LNCaP clone FGC (cell line): Measurements from ENCODE around the gene ZG16.
"Not testable (repeated sequence)": the region's sequence is repeated elsewhere in the genome, so short reads cannot be mapped to it uniquely, and the experiment has no call there.

Experiments
- DNase-seq: peaks from one replicate; pipeline ENCODE4 v3.0.0-alpha.2; 2011; ENCODE audit warnings: low read depth
- H3K4me3 ChIP-seq: 2 replicates; pipeline ENCODE4 v1.5.1; 2011; ENCODE audit warnings: mild to moderate bottlenecking, low read depth, low read length, control low read depth
- CTCF ChIP-seq: IDR thresholded peaks from 2 replicates; pipeline ENCODE4 v1.5.1; 2012; ENCODE audit warnings: mild to moderate bottlenecking; ENCODE audit not compliant: control insufficient read depth, insufficient read depth; ENCODE audit errors: extremely low read depth

ZG16 gene

GRCh38 chr16:29744541-29745101 lies 33.4 kb upstream of the ZG16 start:
- TF ChIP-seq CTCF, result no peak
- no peak overlapping the region for H3K4me3 ChIP-seq
- DNase-seq, result no peak

GRCh38 chr16:29745121-29745852 lies 32.8 kb upstream of the ZG16 start:
- no peak overlapping the region for H3K4me3 ChIP-seq
- TF ChIP-seq CTCF, result no peak
- DNase-seq, result no peak

DNA sequence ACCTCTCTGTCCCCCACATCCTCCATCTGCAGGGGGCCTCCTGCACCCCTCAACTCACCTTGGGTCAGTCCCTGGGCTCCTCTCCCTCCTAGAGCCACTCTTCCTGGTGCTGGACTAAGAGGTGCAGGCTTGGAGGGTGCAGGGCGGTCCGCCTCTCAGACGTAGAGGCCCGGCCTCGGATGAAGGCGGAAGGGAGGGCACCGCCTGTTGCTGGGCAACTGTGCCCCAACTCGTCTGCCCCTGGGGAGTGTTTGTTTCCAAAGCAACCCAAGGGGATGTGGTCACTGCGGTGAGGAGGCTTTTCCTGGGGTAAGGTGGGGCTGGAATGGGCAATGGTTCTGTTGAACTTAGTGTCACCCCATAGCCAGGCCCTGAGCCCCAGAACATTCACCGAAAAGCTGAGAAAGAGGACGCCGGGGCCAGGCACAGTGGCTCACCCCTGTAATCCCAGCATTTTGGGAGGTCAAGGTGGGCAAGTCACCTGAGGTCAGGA lies 32.2 kb upstream of the ZG16 start, which contains the start of gene C16orf54:
TSS of gene C16orf54 (minus strand) at position 138 of the 493 bp plus-strand sequence. CDS start 1,039 bp downstream, outside the sequence.
- no peak within 1 kb of the TSS for H3K4me3 ChIP-seq
- no peak for TF ChIP-seq CTCF
- no peak for DNase-seq

DNA sequence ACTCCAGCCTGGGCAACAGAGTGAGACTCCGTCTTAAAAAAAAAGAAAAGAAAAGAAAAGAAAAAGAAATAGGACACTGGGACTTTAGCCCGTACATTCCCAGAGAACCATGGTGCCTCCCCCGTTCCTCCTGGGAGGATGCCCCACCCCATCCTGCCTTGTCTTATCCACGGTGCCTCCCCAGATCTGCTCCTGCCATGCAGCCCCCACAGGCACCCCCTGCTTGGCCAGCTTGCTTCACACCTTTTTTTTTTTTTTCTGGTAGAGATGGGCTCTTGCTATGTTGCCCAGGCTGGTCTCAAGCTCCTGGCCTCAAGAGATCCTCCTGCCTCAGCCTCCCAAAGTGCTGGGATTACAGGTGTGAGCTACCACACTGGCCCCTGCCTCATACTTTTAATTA lies 31.5 kb upstream of the ZG16 start:
- H3K4me3 ChIP-seq, result not testable (repeated sequence)

GRCh38 chr16:29747947-29748759 lies 29.9 kb upstream of the ZG16 start:
- no peak for TF ChIP-seq CTCF
- no peak overlapping the region for H3K4me3 ChIP-seq
- no peak for DNase-seq

More for the DNA sequence above, 31.5 kb upstream of the ZG16 start:
- not testable (repeated sequence) for DNase-seq

GRCh38 chr16:29748760-29749149 lies 29.3 kb upstream of the ZG16 start:
- H3K4me3 ChIP-seq, DNase-seq: not testable (repeated sequence)

DNA sequence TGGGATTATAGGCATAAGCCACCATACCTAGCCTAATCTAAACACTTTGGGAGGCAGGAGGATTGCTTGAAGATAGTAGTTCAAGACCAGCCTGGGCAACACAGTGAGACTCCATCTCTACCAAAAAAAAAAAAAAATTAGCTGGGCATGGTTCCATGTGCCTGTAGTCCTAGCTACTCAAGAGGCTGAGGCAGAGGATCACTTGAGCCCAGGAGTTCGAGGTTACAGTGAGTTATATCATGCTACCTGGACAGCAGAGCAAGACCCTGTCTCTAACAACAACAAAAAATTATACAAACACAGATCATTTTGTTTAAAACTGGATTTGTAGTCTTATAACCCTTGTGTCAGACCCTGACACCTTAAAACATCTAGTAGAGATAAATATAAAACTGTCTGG lies 24.5 kb upstream of the ZG16 start:
- no peak overlapping the region for H3K4me3 ChIP-seq
- DNase-seq, result no peak
- TF ChIP-seq CTCF, result no peak
